ENCODE data around the gene F11.
"Not testable (repeated sequence)": the region's sequence is repeated elsewhere in the genome, so short reads cannot be mapped to it uniquely, and the experiment has no call there.

F11 gene

DNA sequence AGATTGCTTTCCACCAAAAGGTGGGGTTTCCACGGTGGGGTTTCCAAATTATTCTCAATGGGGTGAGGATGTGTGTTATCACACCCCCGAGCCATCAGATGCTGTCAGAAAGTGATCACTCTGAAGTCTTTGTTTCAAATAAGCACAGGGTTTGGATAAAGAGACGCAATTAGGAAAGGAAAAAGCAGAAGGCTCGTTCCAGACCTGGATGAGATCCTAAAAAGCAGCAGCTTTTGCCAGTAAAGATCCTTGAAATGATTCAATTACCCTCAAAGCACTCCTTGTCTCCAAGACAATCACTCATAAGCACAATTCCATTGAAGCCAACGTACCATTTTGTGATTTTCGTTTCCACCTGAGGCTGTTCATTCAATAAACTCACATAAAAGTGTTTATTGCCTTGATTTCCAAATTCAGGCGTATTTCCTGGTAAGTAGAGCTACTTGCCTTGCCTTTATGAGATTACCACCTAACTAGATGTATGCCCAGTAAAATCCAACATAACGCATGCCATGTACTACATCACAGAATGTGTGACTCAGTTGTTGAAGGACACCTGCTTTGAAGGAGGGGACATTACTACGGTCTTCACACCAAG, 5.2 kb downstream of the F11 start:
- no peaks in the 10 kb centered on the region for H3K9me3 ChIP-seq (ENCODE audit: control insufficient read depth, low read length)
- no peaks in the 10 kb centered on the region for H3K36me3 ChIP-seq (ENCODE audit: control insufficient read depth, insufficient read depth, low read length)
- H3K4me3 ChIP-seq (ENCODE audit: insufficient read depth, low read depth, low read length) = no peak overlapping the region
- WGBS, 2 experiments = 94 to 95% methylated on average over 9 of the region's 9 CpGs
- no peaks in the 10 kb centered on the region for H3K27me3 ChIP-seq (ENCODE audit: control insufficient read depth, insufficient read depth, low read length, poor library complexity, severe bottlenecking)
- H3K4me1 ChIP-seq (ENCODE audit: control insufficient read depth, insufficient read depth, low read length) = peaks cover 3% of the 10 kb centered on the region
- H3K27ac ChIP-seq (ENCODE audit: insufficient read depth, low read depth, low read length, poor library complexity, severe bottlenecking) = no peak overlapping the region

DNA sequence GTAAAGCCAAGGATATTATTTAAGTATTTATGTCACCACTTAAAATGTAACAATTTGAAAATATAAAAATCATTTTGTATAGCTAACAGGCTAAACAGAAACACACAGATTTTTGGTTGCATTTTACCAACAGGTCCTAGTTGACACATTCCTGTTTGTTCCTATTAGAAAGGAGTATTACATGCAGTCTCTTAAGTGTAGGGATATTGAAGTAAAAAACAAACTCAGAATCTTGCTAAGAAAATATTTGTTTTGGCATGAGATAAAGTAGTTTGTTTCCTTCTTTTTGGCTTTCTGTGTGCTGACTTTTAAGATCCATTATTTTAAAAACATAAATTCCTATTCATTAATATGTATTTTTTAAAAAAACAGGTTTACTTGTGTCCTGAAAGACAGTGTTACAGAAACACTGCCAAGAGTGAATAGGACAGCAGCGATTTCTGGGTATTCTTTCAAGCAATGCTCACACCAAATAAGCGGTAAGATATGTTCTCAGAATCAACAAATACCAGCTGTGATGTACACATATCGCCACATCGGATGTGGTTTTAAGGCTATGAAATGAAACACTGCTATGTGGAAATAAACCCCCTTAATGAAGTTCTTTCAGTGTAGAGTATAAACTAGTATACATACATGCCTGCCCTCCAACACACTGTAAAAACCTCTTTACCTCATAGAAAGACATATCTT, 6.9 kb downstream of the F11 start:
- WGBS, 2 experiments = 98 to 99% methylated on average over 4 of the region's 4 CpGs
- Histone ChIP-seq H3K9me3 (ENCODE audit: control insufficient read depth, low read length) (no peaks in the 10 kb centered on the region), H3K36me3 (ENCODE audit: control insufficient read depth, insufficient read depth, low read length) (no peaks in the 10 kb centered on the region), H3K4me3 (ENCODE audit: insufficient read depth, low read depth, low read length) (no peak overlapping the region), H3K27me3 (ENCODE audit: control insufficient read depth, insufficient read depth, low read length, poor library complexity, severe bottlenecking) (no peaks in the 10 kb centered on the region), H3K27ac (ENCODE audit: insufficient read depth, low read depth, low read length, poor library complexity, severe bottlenecking) (no peak overlapping the region), H3K4me1 (ENCODE audit: control insufficient read depth, insufficient read depth, low read length) (no peaks in the 10 kb centered on the region)

DNA sequence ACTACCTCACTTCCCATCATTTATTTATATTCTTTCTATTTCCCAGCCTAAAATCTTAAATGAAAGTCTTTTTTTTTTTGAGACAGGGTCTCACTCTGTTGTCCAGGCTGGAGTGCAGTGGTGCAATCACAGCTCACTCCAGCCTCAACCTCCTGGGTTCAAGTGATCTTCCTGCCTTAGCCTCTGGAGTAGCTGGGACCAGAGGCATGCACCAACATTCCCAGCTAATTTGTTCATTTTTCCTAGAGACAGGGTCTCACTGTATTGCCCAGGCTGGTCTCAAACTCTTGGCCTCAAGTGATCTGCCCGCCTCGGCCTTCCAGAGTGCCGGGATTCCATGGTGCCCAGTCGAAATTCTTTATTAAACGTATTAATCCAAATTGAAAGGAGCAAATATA, 7.4 kb downstream of the F11 start:
- not testable (repeated sequence) for H3K4me1 ChIP-seq (ENCODE audit: control insufficient read depth, insufficient read depth, low read length); H3K4me3 ChIP-seq (ENCODE audit: insufficient read depth, low read depth, low read length); H3K9me3 ChIP-seq (ENCODE audit: control insufficient read depth, low read length); H3K27me3 ChIP-seq (ENCODE audit: control insufficient read depth, insufficient read depth, low read length, poor library complexity, severe bottlenecking); H3K27ac ChIP-seq (ENCODE audit: insufficient read depth, low read depth, low read length, poor library complexity, severe bottlenecking); H3K36me3 ChIP-seq (ENCODE audit: control insufficient read depth, insufficient read depth, low read length)
- WGBS, 2 experiments = 88 to 99% methylated on average over 5 of the region's 5 CpGs

DNA sequence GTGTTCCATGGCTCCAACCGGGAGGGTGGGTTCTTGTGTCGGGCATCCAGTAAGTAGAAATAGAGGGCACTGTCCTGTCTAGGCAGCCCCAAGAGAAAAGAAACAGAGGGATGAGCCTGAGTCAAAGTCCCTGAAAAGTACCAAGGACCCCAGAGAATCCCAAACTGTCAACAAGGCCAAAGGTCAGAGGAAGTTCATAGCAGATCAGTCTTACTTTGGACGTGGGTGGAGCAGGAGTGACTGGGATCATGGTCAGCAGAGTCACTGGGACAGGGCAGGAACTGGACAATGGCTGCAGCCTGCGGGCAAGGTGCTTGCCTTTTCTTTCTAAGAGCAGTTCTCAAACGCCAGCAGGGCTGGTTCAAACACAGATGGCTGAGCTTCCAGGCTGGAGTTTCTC, 17.3 kb downstream of the F11 start:
- Histone ChIP-seq H3K4me1 (ENCODE audit: control insufficient read depth, insufficient read depth, low read length) (no peaks in the 10 kb centered on the region), H3K27ac (ENCODE audit: insufficient read depth, low read depth, low read length, poor library complexity, severe bottlenecking) (no peak overlapping the region), H3K4me3 (ENCODE audit: insufficient read depth, low read depth, low read length) (no peak overlapping the region), H3K9me3 (ENCODE audit: control insufficient read depth, low read length) (no peaks in the 10 kb centered on the region), H3K27me3 (ENCODE audit: control insufficient read depth, insufficient read depth, low read length, poor library complexity, severe bottlenecking) (no peaks in the 10 kb centered on the region), H3K36me3 (ENCODE audit: control insufficient read depth, insufficient read depth, low read length) (no peaks in the 10 kb centered on the region)
- 87 to 90% methylated on average over 5 of the region's 5 CpGs for WGBS, 2 experiments

DNA sequence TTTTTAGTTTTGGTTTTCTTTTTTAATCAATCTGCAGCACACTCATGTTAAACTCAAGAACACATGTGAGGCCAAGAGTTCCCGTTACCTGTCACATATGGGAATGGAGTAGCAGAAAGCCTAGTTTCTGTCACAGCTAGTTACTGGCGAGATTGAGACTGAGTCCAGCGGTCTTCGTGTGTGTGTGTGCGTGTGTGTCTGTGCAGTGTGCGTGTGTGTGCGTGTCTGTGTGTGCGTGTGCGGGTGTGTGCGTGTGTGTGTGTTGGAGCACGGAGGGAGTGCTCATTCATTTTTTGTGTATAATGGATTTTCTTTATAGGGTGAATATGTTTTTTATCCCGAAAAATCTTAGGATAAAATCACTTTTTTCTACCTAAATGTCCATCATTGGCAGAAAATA, 19.2 kb downstream of the F11 start:
- Histone ChIP-seq H3K27me3 (ENCODE audit: control insufficient read depth, insufficient read depth, low read length, poor library complexity, severe bottlenecking) (no peaks in the 10 kb centered on the region), H3K4me3 (ENCODE audit: insufficient read depth, low read depth, low read length) (no peak overlapping the region), H3K36me3 (ENCODE audit: control insufficient read depth, insufficient read depth, low read length) (no peaks in the 10 kb centered on the region), H3K9me3 (ENCODE audit: control insufficient read depth, low read length) (no peaks in the 10 kb centered on the region), H3K27ac (ENCODE audit: insufficient read depth, low read depth, low read length, poor library complexity, severe bottlenecking) (no peak overlapping the region), H3K4me1 (ENCODE audit: control insufficient read depth, insufficient read depth, low read length) (no peaks in the 10 kb centered on the region)
- WGBS, 2 experiments = 85 to 95% methylated on average over 11 of the region's 12 CpGs

DNA sequence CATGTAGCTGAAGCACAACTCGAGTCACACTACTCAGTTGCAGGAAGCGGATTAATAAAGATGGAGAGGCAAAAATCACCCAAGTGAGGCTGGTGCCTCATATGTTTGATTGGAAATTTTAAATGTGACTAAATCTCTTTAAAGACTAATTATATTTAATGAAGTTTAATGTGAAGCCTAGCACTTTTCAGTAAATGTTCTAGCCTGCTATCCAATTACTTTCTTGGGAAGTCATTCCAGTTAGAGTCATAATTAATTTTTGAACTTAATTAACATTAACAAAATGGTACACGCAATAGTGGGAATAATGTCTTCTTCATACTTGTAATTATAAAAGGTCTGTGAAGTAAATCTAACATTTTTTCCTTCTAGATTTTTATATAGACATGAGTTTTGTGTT, 20.6 kb downstream of the F11 start:
- Histone ChIP-seq H3K4me3 (ENCODE audit: insufficient read depth, low read depth, low read length) (no peak overlapping the region), H3K4me1 (ENCODE audit: control insufficient read depth, insufficient read depth, low read length) (no peaks in the 10 kb centered on the region), H3K9me3 (ENCODE audit: control insufficient read depth, low read length) (no peaks in the 10 kb centered on the region), H3K27ac (ENCODE audit: insufficient read depth, low read depth, low read length, poor library complexity, severe bottlenecking) (no peak overlapping the region), H3K27me3 (ENCODE audit: control insufficient read depth, insufficient read depth, low read length, poor library complexity, severe bottlenecking) (no peaks in the 10 kb centered on the region), H3K36me3 (ENCODE audit: control insufficient read depth, insufficient read depth, low read length) (no peaks in the 10 kb centered on the region)
- 96 to 98% methylated on average over 2 of the region's 3 CpGs for WGBS, 2 experiments

DNA sequence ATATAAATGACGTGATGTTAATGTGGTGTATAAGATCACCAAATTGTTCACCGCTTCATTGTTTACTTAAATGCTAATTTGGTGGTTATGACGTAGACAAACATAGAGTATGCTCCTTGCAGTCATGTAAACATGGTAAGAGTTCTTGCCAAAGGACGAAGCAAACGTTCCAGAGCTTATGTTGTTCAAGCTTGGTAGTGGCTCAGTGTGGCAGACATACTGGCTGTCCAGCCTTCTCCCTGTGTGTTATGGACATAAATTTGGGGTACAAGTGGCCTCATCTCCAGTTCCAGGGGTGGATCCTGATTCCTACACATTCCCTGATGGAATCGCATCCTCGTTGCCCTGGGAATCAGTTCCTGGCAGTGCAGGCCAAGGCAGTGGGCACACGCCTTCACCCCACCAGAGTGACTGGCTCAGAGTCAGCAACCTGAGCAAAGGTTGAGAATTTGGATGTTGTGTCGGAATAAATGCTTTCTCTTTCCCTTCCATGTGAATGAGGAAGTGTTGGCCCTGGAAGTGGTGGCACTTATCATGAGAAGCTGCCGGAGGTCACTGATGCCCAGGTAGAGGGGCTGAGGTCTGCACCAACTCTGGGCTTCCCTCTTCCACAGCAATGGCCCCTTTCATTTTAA, 25.4 kb downstream of the F11 start:
- WGBS, 2 experiments = 94 to 96% methylated on average over 10 of the region's 10 CpGs
- Histone ChIP-seq H3K27ac (ENCODE audit: insufficient read depth, low read depth, low read length, poor library complexity, severe bottlenecking) (no peak overlapping the region), H3K4me1 (ENCODE audit: control insufficient read depth, insufficient read depth, low read length) (no peaks in the 10 kb centered on the region), H3K27me3 (ENCODE audit: control insufficient read depth, insufficient read depth, low read length, poor library complexity, severe bottlenecking) (no peaks in the 10 kb centered on the region), H3K9me3 (ENCODE audit: control insufficient read depth, low read length) (no peaks in the 10 kb centered on the region), H3K36me3 (ENCODE audit: control insufficient read depth, insufficient read depth, low read length) (no peaks in the 10 kb centered on the region), H3K4me3 (ENCODE audit: insufficient read depth, low read depth, low read length) (no peak overlapping the region)

DNA sequence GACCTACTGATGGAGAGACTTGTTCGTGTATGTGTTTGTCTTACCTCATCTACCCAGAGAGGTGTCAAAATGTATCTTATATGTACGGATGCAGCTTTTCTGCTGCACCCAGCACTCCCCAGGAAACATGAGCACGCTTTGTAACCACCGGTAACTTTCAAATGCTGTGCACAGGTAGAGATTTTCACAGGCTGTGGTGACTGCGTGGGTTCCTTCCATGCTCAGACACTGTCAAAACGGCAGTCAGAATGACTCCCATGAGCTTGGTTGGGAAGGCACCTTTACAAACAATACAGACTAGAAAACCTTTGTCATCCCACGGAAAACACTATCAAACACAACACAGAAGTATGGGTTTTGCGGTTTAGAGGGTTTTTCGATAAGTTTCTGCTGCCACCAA, 28.2 kb downstream of the F11 start:
- Histone ChIP-seq H3K27ac (ENCODE audit: insufficient read depth, low read depth, low read length, poor library complexity, severe bottlenecking) (no peak overlapping the region), H3K4me1 (ENCODE audit: control insufficient read depth, insufficient read depth, low read length) (no peaks in the 10 kb centered on the region), H3K36me3 (ENCODE audit: control insufficient read depth, insufficient read depth, low read length) (no peaks in the 10 kb centered on the region), H3K9me3 (ENCODE audit: control insufficient read depth, low read length) (no peaks in the 10 kb centered on the region), H3K4me3 (ENCODE audit: insufficient read depth, low read depth, low read length) (no peak overlapping the region), H3K27me3 (ENCODE audit: control insufficient read depth, insufficient read depth, low read length, poor library complexity, severe bottlenecking) (no peaks in the 10 kb centered on the region)
- 94 to 97% methylated on average over 9 of the region's 9 CpGs for WGBS, 2 experiments

DNA sequence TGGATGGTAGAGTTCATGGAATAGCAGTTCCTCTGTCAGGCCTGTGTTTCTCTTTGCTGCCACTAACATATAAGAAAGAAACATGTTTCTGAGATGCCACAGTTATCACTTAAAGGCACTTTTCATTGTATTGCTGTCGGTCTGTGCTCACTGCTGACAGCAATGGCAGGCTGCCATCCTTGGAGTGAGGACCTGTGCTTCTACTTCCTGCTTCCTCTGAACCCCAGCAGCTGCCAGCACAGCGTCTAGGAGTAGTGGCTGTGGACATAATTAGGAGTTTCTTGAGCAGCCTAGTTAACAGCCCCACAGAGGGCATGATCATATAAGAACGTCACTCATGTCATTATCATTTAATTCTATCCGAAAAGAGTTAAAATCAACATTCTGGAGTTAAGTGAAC, 30.5 kb downstream of the F11 start:
- H3K27me3 ChIP-seq (ENCODE audit: control insufficient read depth, insufficient read depth, low read length, poor library complexity, severe bottlenecking) = no peaks in the 10 kb centered on the region

DNA sequence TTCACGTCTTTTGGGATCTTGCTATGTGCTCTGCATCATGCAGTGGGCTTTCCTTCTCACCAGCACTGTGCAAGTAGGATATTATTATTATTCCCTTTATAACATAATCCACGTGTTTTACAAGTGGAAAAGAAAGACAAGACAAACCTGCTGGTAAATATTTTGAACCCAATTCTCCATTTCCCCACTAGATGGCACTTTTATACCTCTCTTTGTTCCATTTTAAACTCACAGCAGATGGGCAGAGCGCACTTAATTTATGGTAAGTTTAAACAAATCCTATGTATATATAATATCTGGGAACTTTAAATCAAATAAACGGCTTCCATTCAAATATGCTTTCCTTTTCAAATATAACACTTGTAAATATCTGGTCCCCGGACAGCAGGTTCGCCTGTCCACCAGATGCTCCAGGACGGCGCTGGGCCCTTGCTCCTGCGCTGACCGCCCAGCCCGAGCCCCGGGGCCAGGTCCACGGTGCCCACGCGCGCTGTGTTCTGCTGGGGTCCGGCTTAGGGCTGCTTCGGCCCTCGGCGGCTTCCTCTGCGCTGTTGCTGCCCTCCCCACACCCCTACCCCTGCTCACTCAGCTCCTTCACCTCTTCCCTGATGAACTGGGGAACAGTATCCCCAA, 31.1 kb downstream of the F11 start:
- H3K9me3 ChIP-seq (ENCODE audit: control insufficient read depth, low read length) = no peaks in the 10 kb centered on the region
- no peak overlapping the region for H3K4me3 ChIP-seq (ENCODE audit: insufficient read depth, low read depth, low read length)
- H3K27ac ChIP-seq (ENCODE audit: insufficient read depth, low read depth, low read length, poor library complexity, severe bottlenecking) = no peak overlapping the region
- no peaks in the 10 kb centered on the region for H3K36me3 ChIP-seq (ENCODE audit: control insufficient read depth, insufficient read depth, low read length)
- WGBS, 2 experiments = 76 to 78% methylated on average over 20 of the region's 21 CpGs
- no peaks in the 10 kb centered on the region for H3K4me1 ChIP-seq (ENCODE audit: control insufficient read depth, insufficient read depth, low read length)
- no peaks in the 10 kb centered on the region for H3K27me3 ChIP-seq (ENCODE audit: control insufficient read depth, insufficient read depth, low read length, poor library complexity, severe bottlenecking)

More for the DNA sequence above, 30.5 kb downstream of the F11 start:
- 66 to 78% methylated on average over 3 to 4 of the region's 4 CpGs for WGBS, 2 experiments
- Histone ChIP-seq H3K9me3 (ENCODE audit: control insufficient read depth, low read length) (no peaks in the 10 kb centered on the region), H3K27ac (ENCODE audit: insufficient read depth, low read depth, low read length, poor library complexity, severe bottlenecking) (no peak overlapping the region), H3K36me3 (ENCODE audit: control insufficient read depth, insufficient read depth, low read length) (no peaks in the 10 kb centered on the region), H3K4me3 (ENCODE audit: insufficient read depth, low read depth, low read length) (no peak overlapping the region), H3K4me1 (ENCODE audit: control insufficient read depth, insufficient read depth, low read length) (no peaks in the 10 kb centered on the region)

Measured in ectodermal cell (in vitro differentiated cells).